B cell (primary cell): ENCODE measurements around the gene RNF146. TPM values are rescaled to one million over a fixed set of nuclear protein-coding genes. Genes with fewer than 3 reads are reported as not detected.

ENCODE experiments used
- ATAC-seq: fragments of 200-7000 bp; cut with Tn5 transposase; one replicate; pipeline ENCODE4 v1.10.0; 2021; ENCODE audit warnings: low read depth, mild to moderate bottlenecking, moderate number of reproducible peaks, moderate library complexity
- CTCF ChIA-PET: fragments of 350-600 bp; sonication (Branson Sonifier 250); formaldehyde crosslinking; loops from one replicate; lab custom pipeline; 2021; ENCODE audit warnings: antibody characterized with exemption, inconsistent platforms; lab: Charles Lee
- POLR2A ChIA-PET: fragments of 350-600 bp; sonication (Branson Sonifier 250); formaldehyde crosslinking; loops from one replicate; lab custom pipeline; 2021; ENCODE audit warnings: antibody characterized with exemption; lab: Charles Lee
- DNase-seq: peaks from one replicate; pipeline ENCODE4 v3.0.0; 2013
- H2AFZ ChIP-seq: 2 replicates; pipeline ENCODE4 v1.6.1; 2012; ENCODE audit warnings: mild to moderate bottlenecking, low read depth, low read length; ENCODE audit not compliant: insufficient read depth, poor library complexity, severe bottlenecking
- H3K27ac ChIP-seq, 2 donors: 1 replicate in 1 of 2; 2 replicates in 1 of 2; pipeline ENCODE4 v1.5.1; 2012 to 2013; ENCODE audit warnings: low read length in 2 of 2, mild to moderate bottlenecking in 2 of 2, moderate library complexity in 1 of 2
- H3K27me3 ChIP-seq, 4 experiments: fragments of 200-600 bp in 1 of 4; sonication (generic) in 1 of 4; replicated peaks in 1 of 4; 1 replicate in 2 of 4; 2 replicates in 2 of 4; pipeline versions ENCODE4 v1.6.1 to v1.7.0; 2013 to 2016; ENCODE audit warnings: low read length in 3 of 4, mild to moderate bottlenecking in 2 of 4, mixed read lengths in 1 of 4, moderate library complexity in 1 of 4; ENCODE audit not compliant: insufficient read depth in 4 of 4, control insufficient read depth in 3 of 4; ENCODE audit errors: control extremely low read depth in 1 of 4
- H3K36me3 ChIP-seq, 2 experiments: replicated peaks in 1 of 2; 1 replicate in 1 of 2; 2 replicates in 1 of 2; pipeline versions ENCODE4 v1.6.1 to v1.7.1; 2013; ENCODE audit warnings: low read length in 1 of 2; ENCODE audit not compliant: insufficient read depth in 2 of 2, control insufficient read depth in 1 of 2; ENCODE audit errors: control extremely low read depth in 1 of 2, extremely low read depth in 1 of 2
- H3K4me1 ChIP-seq, 2 donors: fragments of 200-600 bp in 1 of 2; sonication (generic) in 1 of 2; 1 replicate in 1 of 2; 2 replicates in 1 of 2; pipeline versions ENCODE4 v1.5.1 to v1.6.1; 2013 to 2017; ENCODE audit warnings: low read length in 2 of 2; ENCODE audit not compliant: control insufficient read depth in 2 of 2, insufficient read depth in 2 of 2
- H3K4me2 ChIP-seq: replicated peaks from 2 replicates; pipeline ENCODE3; 2012; ENCODE audit warnings: mild to moderate bottlenecking, low read depth, low read length; ENCODE audit not compliant: poor library complexity, severe bottlenecking
- H3K4me3 ChIP-seq, 5 experiments: fragments of 200-600 bp in 1 of 5; sonication (generic) in 1 of 5; 1 replicate in 3 of 5; 2 replicates in 2 of 5; pipeline versions ENCODE4 v1.5.1 to v1.7.0; 2011 to 2016; ENCODE audit warnings: low read length in 4 of 5, mild to moderate bottlenecking in 4 of 5, low read depth in 2 of 5, control low read depth in 1 of 5, moderate library complexity in 1 of 5; ENCODE audit not compliant: insufficient read depth in 1 of 5; ENCODE audit errors: control extremely low read depth in 1 of 5, extremely low read depth in 1 of 5
- H3K79me2 ChIP-seq: fragments of 200-600 bp; sonication (generic); one replicate; pipeline ENCODE4 v1.6.0; 2016; ENCODE audit warnings: low read length; ENCODE audit not compliant: control insufficient read depth, insufficient read depth
- H3K9ac ChIP-seq: fragments of 200-600 bp; sonication (generic); 2 replicates; pipeline ENCODE4 v1.6.1; 2017; ENCODE audit warnings: mild to moderate bottlenecking, low read length, moderate library complexity
- H3K9me3 ChIP-seq, 3 donors: one replicate each; pipeline versions ENCODE4 v1.6.1 to v1.7.1; 2013; ENCODE audit warnings: low read length in 2 of 3; ENCODE audit not compliant: control insufficient read depth in 2 of 3, insufficient read depth in 1 of 3; ENCODE audit errors: control extremely low read depth in 1 of 3
- H4K20me1 ChIP-seq: 2 replicates; pipeline ENCODE4 v1.6.0; 2012; ENCODE audit warnings: mild to moderate bottlenecking, low read length; ENCODE audit not compliant: insufficient read depth, control insufficient read depth, poor library complexity, severe bottlenecking
- H3K27ac Mint-ChIP-seq: one replicate; pipeline ENCODE4 v1.8.0; 2021; ENCODE audit warnings: mixed read lengths
- H3K27me3 Mint-ChIP-seq: one replicate; pipeline ENCODE4 v1.8.0; 2021; ENCODE audit warnings: mixed read lengths
- H3K4me1 Mint-ChIP-seq: one replicate; pipeline ENCODE4 v1.8.0; 2021; ENCODE audit warnings: mixed read lengths
- H3K4me3 Mint-ChIP-seq: one replicate; pipeline ENCODE4 v1.8.0; 2021; ENCODE audit warnings: mixed read lengths
- H3K9me3 Mint-ChIP-seq: one replicate; pipeline ENCODE4 v1.8.0; 2022; ENCODE audit warnings: mixed read lengths; ENCODE audit not compliant: insufficient read depth
- EZH2 ChIP-seq: IDR thresholded peaks from 2 replicates; pipeline ENCODE4 v1.6.1; 2012; ENCODE audit warnings: borderline replicate concordance, low read depth, mild to moderate bottlenecking, moderate library complexity, low read length; ENCODE audit not compliant: insufficient read depth, poor library complexity, severe bottlenecking
- WGBS: methylation state at CpG from one replicate; pipeline ENCODE4 v1.1.5; 2013; ENCODE audit warnings: missing lambda C conversion rate; ENCODE audit not compliant: insufficient coverage; 5-methylcytosine and 5-hydroxymethylcytosine counted together
- intact Hi-C: fragments of 100-400 bp; cut with micrococcal nuclease; formaldehyde crosslinking; loops from one replicate; pipeline ENCODE4 v1.10.0; 2022
- polyA plus RNA-seq: library from polyadenylated mRNA; depleted of rRNA; stranded (reverse); fragments of >200 nt; gene quantifications from 2 replicates; pipeline ENCODE4 v1.2.3, GENCODE V29; 2012
- total RNA-seq, 2 donors: library from RNA; stranded (reverse); fragments of 120-200 nt in 1 of 2; gene quantifications; 1 replicate in 1 of 2; 2 replicates in 1 of 2; pipeline versions ENCODE4 v1.2.3 to v1.2.4, GENCODE V29; 2013 to 2022
- TF ChIP-seq, protein P1 (sequence below): fragments of 200-600 bp; IDR thresholded peaks from one replicate; pipeline ENCODE4 v1.8.0; 2022; ENCODE audit warnings: antibody characterized with exemption, mild to moderate bottlenecking

Gene RNF146
- total and polyA plus RNA-seq, 2 donors (not counting 1 experiment from before 2014, with no cell fraction given), result 24.9 to 58.0 TPM

DNA sequence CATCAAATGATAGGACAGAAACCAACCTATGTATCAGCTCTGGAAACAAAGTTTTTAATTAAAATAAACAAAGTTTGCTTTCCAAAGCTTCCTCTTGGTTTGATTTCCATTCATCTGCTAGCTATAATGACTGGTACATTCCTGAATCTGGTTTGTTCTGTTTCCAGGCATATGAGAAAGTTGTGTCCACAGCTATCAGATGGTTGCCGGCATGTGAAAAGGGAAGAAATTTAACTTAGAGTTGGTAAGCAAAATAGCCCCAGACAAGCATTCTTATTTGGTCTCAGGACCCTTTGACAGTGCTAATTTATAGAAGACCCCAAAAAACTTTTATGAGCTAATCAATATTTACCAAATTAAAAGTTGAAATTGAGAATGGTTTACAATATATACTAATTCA is 3.8 kb upstream of the RNF146 start:
- Histone ChIP-seq H3K36me3 (no peaks in the 10 kb centered on the region), H3K4me1 (peaks cover 4 to 10% of the 10 kb centered on the region in 2 donors), H2AFZ (no peak overlapping the region), H4K20me1 (peaks cover 5% of the 10 kb centered on the region), H3K9me3 (no peaks in the 10 kb centered on the region), H3K4me3 (no peak overlapping the region), H3K27me3 (peaks cover 0 to 3% (median 0%) of the 10 kb centered on the region in 4 experiments), H3K4me2 (no peak overlapping the region), H3K79me2 (peaks cover 11% of the 10 kb centered on the region), H3K27ac (no peak overlapping the region), H3K9ac (no peak overlapping the region)
- no peaks in the 10 kb centered on the region for H3K9me3 Mint-ChIP-seq
- H3K27me3 Mint-ChIP-seq, result peaks cover 4% of the 10 kb centered on the region
- WGBS, result no CpG with 5 or more reads among the region's 1 CpG
- CTCF ChIA-PET, result interaction anchor here (0.7 to 0.9 kb wide), 2 partner anchors 36 to 276 kb away, joined by 3 to 4 read pairs; no protein-coding TSS in a partner anchor
- TF ChIP-seq, protein P1, sequence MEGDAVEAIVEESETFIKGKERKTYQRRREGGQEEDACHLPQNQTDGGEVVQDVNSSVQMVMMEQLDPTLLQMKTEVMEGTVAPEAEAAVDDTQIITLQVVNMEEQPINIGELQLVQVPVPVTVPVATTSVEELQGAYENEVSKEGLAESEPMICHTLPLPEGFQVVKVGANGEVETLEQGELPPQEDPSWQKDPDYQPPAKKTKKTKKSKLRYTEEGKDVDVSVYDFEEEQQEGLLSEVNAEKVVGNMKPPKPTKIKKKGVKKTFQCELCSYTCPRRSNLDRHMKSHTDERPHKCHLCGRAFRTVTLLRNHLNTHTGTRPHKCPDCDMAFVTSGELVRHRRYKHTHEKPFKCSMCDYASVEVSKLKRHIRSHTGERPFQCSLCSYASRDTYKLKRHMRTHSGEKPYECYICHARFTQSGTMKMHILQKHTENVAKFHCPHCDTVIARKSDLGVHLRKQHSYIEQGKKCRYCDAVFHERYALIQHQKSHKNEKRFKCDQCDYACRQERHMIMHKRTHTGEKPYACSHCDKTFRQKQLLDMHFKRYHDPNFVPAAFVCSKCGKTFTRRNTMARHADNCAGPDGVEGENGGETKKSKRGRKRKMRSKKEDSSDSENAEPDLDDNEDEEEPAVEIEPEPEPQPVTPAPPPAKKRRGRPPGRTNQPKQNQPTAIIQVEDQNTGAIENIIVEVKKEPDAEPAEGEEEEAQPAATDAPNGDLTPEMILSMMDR, result no peak
- no peak for TF ChIP-seq EZH2
- H3K4me1 Mint-ChIP-seq, result peaks cover 14% of the 10 kb centered on the region
- ATAC-seq (no peak), DNase-seq (no peak)
- no peak overlapping the region for H3K4me3 Mint-ChIP-seq
- POLR2A ChIA-PET, result no interaction called here
- intact Hi-C loops, result no loop called here
- H3K27ac Mint-ChIP-seq, result no peak overlapping the region

GRCh38 chr6:127263481-127263880 is 3.2 kb upstream of the RNF146 start:
- no peak overlapping the region for H3K4me3 ChIP-seq
- CTCF ChIA-PET, result no interaction called here
- H3K79me2 ChIP-seq, result peaks cover 17% of the 10 kb centered on the region
- H2AFZ ChIP-seq, result no peak overlapping the region
- ATAC-seq (no peak), DNase-seq (no peak)
- H3K27me3 ChIP-seq, result peaks cover 0 to 3% (median 0%) of the 10 kb centered on the region in 4 experiments
- POLR2A ChIA-PET, result no interaction called here
- H3K27ac ChIP-seq, result no peak overlapping the region
- TF ChIP-seq, protein P1, result no peak
- TF ChIP-seq EZH2, result no peak
- no CpG with 5 or more reads among the region's 4 CpGs for WGBS
- intact Hi-C loops, result no loop called here
- H3K36me3 ChIP-seq, result no peaks in the 10 kb centered on the region
- H3K4me2 ChIP-seq, result no peak overlapping the region
- Mint-ChIP-seq H3K4me3 (no peak overlapping the region), H3K9me3 (no peaks in the 10 kb centered on the region), H3K27ac (no peak overlapping the region), H3K4me1 (peaks cover 19% of the 10 kb centered on the region), H3K27me3 (peaks cover 4% of the 10 kb centered on the region)
- no peaks in the 10 kb centered on the region for H3K9me3 ChIP-seq
- no peak overlapping the region for H3K9ac ChIP-seq
- peaks cover 10 to 16% of the 10 kb centered on the region in 2 donors for H3K4me1 ChIP-seq
- H4K20me1 ChIP-seq, result peaks cover 5% of the 10 kb centered on the region
